Iris pigment epithelial cell (primary cell): Measurements from ENCODE around the gene MBD3L2.

Source experiments
- DNase-seq: peaks from one replicate; pipeline ENCODE4 v3.0.0-alpha.2; 2011; ENCODE audit warnings: low read depth

The MBD3L2 gene

DNA sequence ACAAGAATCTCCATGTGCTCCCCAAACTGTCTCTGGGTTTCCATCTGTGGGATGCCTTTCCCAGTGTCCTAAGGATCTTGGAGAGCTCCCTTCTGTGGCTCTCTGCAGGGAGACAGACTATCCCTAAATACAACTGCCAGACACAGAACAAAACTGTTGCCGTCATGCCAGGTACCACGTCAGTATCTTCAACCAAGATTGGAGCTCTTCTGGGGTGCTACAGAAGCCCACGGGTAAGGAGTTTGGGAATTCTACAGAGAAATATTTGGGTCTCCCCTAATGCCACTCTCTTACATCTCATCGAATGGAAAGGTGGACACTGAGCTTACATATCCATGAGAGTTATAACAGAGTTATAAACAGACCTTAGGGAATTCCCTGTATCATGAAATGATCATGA, 14.2 kb downstream of the MBD3L2 start:
- no peak for DNase-seq

DNA sequence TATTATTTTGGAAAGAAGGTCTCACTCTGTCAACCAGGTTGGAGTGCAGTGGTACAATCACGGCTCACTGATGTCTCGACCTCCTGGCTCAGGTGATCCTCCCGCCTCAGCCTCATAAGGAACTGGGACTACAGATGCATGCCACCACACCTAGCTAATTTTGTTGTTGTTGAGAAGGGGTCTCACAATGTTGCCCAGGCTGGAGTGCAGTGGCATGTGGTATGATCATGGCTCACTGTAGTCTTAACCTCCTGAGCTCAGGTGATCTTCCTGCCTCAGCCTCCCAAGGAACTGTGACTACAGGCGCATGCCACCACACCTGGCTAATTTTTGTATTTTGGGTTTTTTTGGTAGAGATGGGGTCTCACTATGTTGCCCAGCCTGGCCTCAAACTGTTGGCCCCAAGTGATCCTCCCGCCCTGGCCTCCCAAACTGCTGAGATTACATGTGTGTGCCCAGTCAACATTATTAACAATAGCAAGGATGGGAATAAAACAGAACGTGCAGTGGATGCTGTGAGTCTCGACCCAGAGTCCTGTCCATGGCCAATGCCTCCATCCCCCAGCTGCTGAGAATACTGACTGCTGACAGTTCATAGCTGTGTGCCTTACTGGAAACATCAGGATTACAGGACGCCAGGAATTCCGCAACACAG, 14.8 kb downstream of the MBD3L2 start:
- no peak for DNase-seq

DNA sequence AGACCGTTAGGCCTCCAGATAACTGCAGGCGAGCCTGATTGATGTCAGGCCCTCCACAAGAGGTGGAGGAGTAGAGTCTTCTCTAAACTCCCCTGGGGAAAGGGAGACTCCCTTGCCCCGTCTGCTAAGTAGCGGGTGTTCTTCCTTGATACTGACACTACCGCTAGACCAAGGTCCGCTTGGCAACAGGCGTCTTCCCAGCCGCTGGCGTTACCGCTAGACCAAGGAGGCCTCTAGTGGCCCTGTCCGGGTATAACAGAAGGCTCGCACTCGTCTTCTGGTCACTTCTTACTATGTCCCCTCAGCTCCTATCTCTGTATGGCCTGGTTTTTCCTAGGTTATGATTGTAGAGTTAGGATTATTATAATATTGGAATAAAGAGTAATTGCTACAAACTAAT, 18.0 kb downstream of the MBD3L2 start:
- DNase-seq: peak; percentile 32

DNA sequence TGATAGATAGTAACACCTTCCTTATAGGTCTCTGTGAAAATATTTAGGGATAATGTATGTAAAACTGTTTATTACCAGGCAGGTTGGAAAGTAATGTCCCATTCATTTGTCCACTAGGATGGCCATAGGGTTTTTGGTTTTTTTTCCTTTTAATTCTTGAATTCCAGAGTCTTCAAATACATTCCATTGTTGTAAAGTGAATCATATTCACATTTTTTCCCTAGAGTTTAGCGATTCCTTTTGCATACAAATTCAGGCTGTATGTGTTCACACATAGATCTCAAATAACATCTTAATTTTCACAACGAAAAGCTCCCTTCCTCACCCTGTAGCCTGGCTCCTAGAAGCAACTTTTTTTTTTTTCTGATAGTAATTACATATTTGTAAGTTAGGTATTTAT, 18.6 kb downstream of the MBD3L2 start:
- DNase-seq: peak; percentile 36

DNA sequence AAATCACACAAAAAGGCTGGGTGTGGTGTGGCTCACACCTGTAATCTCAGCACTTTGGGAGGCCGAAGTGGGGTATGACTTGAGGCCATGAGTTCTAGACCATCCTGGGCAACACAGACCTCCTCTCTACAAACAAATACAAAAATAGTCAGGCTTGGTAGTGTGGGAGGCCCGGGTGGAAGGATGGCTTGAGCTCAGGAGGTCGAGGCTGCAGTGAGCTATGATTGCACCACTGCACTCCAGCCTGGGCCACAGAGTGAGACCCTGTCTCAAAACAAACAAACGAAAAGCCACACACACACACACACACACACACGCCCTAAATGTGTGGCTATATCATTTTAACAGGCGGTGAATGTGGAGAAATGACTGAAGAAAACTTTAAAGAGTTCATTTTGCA, 19.5 kb downstream of the MBD3L2 start:
- no peak for DNase-seq

DNA sequence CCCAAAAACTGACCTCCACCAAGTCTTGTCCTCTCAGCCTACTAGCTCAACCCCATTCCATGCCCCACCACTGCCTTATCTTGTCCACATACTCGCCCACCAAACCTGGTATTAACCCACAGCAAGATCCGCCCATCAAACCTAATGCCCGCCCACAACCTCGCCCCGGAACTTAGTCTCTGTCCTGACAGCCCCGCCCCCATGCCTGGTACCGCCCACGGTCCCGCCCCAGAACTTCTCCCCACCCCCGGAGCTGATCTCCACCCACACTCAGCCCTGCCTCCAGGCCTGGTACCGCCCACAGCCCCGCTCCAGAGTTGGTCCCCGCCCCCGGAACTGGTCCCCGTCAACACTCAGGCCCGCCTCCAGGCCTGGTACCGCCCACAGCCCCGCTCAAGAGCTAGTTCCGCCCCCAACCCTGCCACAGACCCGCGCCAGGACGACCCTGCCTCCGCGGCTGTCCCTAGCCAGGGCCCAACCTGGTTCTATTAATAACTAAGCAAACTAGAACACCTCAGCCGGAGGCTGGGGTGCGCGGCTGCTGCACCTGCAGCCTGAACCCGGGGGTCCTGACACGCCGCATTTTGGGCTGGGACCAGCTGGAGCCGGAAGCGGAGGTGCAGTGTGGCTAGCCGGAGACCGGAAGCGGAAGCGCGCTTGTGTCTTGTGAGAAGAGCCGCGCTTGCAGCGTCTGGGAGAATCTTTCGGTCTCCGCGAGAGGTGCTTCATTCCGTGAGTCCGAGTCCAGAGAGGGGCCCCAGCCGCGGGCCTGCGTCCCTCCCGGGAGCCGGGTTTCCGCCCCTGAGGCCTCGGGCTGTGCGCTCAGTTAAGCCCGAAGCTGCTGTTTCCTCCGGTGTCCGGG, 20.2 kb downstream of the MBD3L2 start, which contains the start of gene ZNF557:
ZNF557 (plus strand) TSS at position 662 of the 862 bp plus-strand sequence. CDS start 5,372 bp downstream, outside the sequence.
- peak; percentile 99 for DNase-seq

DNA sequence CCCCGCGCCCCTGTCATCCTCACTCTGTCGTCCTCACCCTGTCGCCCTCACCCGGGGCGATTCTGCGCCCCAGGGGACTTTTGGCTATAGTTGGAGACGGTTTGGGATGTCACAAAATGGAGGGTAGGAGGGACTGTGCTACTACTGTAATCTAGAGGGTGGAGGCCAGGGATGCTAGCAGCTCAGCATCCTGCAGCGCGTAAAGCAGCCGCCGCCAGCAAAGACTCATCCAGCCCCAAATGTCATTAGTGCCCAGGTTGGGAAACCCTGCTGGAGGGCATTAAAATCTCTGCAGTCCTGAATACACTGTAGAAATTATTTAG, 20.7 kb downstream of the MBD3L2 start:
- peak; percentile 12 for DNase-seq

DNA sequence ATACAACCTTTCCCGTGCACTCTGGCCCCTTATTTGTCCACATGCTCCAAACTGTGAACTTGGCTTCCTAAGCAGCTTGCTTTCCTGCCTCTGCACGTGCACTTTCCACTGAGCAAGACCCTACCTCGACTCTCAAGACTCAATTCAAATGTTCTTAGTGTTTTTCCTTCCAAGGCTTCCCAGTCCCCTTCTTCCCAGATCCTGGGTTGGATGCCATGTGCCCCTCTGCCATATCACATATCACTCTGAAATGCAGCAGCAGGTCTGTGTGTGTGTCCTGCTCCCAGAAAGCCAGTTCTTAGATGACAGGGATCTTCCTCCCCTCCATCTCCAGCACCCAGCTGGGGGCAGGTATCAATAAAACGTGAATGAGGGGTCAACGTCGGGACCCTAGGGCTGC, 23.4 kb downstream of the MBD3L2 start:
- no peak for DNase-seq

DNA sequence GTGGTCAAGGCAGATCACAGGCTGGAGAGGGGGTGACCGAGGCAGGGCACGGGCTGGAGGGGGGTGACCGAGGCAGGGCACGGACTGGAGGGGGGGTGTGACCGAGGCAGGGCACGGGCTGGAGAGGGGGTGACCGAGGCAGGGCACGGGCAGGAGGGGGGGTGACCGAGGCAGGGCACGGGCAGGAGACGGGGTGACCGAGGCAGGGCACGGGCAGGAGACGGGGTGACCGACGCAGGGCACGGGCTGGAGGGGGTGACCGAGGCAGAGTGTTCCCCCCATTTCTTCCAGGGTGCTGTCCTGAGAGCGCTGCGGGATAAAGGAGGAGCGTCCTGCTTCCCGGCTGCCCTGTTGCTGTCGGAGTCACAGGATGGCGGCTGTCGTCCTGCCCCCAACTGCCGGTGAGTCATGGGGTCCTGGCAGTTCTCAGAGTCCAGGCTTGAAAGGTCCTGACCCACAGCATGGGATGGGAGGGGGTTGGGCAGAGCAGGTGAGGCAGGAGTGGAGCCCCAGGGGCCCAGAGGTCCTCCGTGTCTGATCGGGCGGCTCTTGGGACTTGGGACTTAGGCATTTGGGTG, 25.7 kb downstream of the MBD3L2 start:
- DNase-seq: no peak

DNA sequence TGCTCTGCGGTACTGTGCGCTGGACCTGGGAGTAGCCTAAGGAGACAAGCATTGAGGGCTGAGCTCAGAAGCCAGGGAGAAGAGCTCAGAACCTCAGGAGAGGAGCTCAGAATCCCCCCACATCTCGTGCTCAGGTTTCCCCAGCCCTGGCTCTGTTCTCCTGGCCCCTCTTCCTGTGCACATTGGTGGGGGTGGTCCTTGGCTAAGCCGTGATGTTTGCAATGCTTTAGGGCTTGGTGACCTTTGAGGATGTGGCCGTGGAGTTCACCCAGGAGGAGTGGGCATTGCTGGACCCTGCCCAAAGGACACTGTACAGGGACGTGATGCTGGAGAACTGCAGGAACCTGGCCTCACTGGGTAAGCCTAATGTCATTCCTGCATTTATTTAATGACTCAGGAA, 27.0 kb downstream of the MBD3L2 start:
- DNase-seq: no peak

DNA sequence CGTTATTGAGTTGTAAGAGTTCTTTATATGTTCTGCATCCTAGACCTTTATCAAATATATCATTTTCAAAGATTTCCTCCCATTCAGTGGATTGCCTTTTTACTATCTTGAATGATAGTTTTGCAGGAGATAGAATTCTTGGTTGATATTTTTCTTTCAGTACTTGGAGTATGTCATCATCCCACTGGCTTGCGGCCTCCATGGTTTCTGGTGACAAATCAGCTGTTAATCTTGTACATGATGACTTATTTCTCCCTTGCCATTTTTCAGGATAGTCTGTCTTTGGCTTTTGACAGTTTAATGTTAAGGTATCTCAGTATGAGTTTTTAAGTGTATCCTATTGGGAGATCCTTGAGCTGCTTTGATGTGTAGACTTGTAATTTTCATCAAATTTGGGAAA, 28.9 kb downstream of the MBD3L2 start:
- DNase-seq: no peak

DNA sequence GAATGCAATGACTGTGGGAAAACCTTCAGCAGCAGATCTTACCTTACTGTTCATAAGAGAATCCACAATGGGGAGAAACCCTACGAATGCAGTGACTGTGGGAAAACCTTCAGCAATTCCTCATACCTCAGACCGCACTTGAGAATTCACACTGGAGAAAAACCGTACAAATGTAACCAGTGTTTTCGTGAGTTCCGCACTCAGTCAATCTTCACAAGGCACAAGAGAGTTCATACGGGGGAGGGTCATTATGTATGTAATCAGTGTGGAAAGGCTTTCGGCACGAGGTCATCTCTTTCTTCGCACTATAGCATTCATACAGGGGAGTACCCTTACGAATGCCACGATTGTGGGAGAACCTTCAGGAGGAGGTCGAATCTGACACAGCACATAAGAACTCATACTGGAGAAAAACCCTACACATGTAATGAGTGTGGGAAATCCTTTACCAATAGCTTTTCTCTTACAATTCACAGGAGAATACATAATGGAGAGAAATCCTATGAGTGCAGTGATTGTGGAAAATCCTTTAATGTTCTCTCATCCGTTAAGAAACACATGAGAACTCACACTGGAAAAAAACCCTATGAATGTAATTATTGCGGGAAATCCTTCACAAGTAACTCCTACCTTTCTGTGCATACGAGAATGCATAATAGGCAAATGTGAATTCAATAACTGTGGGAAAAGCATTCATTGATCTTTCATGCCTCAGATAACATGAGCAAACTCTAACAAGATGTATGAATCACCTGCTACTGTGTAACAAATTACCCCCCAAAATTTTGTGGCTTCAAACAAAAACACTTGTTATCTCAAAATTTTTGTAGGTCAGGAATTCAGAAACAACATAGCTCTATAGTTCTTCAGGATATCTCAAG, 34.2 kb downstream of the MBD3L2 start:
- DNase-seq: peak; percentile 38

DNA sequence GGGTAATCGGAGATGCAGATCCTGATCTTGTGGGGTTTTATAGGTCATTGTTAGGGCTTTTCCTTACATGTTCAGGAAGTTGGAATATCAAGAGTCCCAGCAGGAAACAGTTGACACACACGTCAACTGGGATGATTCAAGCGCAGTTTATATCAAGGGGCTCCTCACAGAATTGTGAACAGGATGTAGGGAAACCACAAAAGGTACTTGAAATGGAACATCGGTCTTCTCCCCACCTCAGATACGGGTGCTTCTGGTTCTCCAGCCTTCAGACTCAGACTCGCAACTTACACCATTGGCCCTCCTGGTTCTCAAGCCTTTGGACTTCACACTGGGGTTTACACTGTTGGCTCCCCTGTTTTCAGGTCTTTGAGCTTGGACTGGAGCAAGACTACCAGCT, 39.9 kb downstream of the MBD3L2 start:
- DNase-seq: no peak

DNA sequence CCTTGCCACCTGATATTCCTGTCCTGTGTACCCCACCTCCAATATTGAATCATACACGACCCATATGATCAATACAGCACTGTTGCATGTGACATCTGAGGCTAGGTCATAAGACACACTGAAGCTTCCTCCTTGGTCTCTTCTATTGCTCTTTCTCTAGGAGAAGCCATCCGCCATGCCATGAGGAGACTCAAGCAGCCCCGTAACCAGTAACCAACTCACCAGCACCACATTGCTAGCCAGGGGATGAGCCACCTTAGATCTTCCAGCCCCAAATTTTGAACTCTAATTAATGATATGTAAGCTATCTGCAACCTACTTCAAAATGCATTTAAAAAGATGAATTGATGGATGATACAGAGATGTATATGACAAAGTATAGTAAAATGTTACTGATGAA, 49.0 kb downstream of the MBD3L2 start:
- no peak for DNase-seq

DNA sequence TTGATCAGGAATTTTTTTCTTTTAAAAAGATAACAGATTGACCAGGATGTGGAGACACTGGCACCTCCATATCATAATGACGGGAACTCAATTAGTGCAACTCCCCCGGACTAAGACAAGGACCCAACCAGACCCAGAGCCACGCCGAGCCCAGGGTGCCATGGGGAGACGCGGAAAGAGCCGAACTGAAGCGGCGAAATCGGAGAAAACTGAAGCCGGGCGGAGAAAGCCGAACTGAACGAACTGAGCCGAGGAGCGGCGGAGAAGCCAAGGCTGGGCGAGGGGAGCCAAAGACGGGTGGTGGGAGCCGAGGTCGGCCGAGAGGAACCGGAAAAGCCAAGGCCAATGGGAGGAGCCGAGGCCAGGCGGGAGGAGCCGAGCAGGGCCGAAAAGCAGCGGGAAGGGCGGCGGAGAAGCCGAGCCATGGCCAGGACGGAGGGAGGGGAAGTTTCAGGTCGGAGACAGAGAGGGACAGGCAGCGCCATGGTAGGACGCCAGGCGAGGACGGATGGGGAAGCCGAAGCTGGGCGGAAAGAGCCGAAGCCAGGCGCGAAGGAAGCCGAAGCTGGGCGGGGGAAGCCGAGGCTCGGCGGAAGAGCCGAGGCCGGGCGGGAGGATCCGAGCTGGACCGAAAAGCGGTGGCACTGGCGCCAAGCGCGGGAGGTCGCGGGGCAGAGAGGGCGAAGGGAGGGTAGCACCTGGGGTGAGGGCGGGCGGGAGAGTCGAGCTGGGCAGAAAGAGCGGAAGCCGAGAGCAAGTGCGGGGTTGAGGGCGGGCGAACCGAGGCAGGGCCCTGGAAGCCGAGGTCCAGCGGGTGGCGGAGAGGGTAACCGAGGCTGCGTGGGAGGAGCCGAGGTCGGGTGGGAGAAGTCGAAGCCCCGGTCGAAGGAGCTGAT, 49.8 kb downstream of the MBD3L2 start:
- peak; percentile 87 for DNase-seq

DNA sequence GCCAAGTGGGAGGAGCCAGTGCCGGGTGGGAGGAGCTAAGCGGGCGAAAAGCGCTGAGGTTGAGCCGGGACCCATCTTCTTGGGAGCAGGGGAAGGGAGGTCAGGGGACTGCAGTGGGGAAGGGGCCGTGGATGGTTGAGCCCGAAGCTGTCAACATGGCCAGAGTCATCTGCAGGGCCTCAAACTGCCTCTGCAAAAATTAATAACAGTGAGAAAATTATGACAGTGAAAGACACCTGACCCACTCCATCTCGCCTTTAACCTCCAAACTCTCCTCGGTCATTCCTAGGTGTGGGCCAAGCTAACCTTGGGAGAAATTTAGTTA, 50.4 kb downstream of the MBD3L2 start:
- DNase-seq: no peak
